T47D (cell line): Measurements from ENCODE around the gene MZF1.
"Not testable (repeated sequence)": the region's sequence is repeated elsewhere in the genome, so short reads cannot be mapped to it uniquely, and the experiment has no call there.

Experiments
- DNase-seq, 2 experiments: peaks; one replicate each; pipeline versions ENCODE4 v3.0.0 to v3.0.0-alpha.2; 2011 to 2012; ENCODE audit warnings: low read depth in 1 of 2, low spot score in 1 of 2
- JUND ChIP-seq: IDR thresholded peaks from 2 replicates; pipeline ENCODE4 v1.6.1; 2012; ENCODE audit warnings: low read depth
- in situ Hi-C: cut with HindIII; loops from 2 replicates; pipeline ENCODE4 v1.10.0; 2016; ENCODE audit warnings: low sequenced_read_pairs, low pct_unique_long_range_greater_than_20kb

The MZF1 gene

GRCh38 chr19:58549664-58550361 lies 23.3 kb downstream of the MZF1 start:
- no peak for DNase-seq
- TF ChIP-seq JUND = no peak
- in situ Hi-C loops = no loop called here

- TF ChIP-seq JUND = no peak
- no peak for DNase-seq
- in situ Hi-C loops = no loop called here
These were observed 24.1 kb downstream of the MZF1 start for GRCh38 chr19:58548859-58549663.

DNA sequence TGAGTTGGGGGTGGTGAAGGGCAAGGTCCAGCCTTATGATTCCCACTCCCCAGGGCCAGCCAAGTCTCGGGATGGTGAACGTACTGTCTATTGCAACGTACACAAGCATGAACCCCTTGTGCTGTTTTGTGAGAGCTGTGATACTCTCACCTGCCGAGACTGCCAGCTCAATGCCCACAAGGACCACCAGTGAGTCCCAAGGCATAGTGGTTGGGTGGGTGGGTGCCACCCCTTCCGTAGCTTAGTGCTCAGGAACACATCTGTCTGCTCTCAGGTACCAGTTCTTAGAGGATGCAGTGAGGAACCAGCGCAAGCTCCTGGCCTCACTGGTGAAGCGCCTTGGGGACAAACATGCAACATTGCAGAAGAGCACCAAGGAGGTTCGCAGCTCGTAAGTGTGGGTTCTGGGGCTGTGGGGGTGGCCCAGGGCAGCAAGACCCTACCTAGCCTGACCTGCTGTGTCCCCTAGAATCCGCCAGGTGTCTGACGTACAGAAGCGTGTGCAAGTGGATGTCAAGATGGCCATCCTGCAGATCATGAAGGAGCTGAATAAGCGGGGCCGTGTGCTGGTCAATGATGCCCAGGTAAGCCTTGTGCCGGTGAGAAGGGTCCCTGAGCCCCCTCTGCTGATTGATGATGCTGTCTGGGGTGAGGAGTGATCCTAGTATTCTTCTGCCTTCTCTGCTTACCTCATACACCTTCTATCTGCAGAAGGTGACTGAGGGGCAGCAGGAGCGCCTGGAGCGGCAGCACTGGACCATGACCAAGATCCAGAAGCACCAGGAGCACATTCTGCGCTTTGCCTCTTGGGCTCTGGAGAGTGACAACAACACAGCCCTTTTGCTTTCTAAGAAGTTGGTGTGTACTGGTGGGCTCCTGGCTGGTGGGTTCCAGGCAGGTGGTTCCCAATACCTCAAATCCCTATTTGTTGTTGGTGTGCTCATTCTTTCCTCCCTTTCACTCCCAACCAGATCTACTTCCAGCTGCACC lies 25.5 kb downstream of the MZF1 start:
- in situ Hi-C loops = no loop called here
- no peak for DNase-seq
- TF ChIP-seq JUND = no peak

- no peak for TF ChIP-seq JUND
- no peak for DNase-seq
- in situ Hi-C loops = no loop called here
These were observed 27.1 kb downstream of the MZF1 start for GRCh38 chr19:58546019-58546530.

DNA sequence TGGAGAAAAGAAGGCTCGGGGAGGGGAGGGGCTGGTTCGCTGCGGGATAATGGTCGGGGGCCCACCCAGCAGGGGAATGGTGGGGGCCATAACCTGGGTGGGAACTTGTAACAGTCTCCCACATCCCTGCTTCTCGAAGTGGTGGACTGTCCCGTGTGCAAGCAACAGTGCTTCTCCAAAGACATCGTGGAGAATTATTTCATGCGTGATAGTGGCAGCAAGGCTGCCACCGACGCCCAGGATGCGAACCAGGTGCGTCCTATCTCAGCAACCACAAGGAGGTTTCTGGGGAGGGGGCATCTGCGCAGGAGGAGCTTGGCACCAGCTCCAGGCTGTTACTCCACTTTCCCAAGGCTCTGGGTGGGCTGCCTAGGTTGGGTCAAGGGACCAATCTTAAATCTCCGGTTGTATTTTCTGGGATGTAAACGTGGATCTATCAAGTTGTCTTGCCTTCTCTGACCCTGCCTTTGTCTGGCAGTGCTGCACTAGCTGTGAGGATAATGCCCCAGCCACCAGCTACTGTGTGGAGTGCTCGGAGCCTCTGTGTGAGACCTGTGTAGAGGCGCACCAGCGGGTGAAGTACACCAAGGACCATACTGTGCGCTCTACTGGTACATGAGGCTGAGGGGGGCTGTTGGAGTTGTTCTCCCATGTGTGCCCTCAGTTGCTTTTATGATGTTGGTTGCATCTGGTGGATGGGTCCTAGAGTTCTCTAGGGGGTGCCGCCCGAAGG lies 27.7 kb downstream of the MZF1 start:
- in situ Hi-C loops = no loop called here
- DNase-seq = no peak
- no peak for TF ChIP-seq JUND

DNA sequence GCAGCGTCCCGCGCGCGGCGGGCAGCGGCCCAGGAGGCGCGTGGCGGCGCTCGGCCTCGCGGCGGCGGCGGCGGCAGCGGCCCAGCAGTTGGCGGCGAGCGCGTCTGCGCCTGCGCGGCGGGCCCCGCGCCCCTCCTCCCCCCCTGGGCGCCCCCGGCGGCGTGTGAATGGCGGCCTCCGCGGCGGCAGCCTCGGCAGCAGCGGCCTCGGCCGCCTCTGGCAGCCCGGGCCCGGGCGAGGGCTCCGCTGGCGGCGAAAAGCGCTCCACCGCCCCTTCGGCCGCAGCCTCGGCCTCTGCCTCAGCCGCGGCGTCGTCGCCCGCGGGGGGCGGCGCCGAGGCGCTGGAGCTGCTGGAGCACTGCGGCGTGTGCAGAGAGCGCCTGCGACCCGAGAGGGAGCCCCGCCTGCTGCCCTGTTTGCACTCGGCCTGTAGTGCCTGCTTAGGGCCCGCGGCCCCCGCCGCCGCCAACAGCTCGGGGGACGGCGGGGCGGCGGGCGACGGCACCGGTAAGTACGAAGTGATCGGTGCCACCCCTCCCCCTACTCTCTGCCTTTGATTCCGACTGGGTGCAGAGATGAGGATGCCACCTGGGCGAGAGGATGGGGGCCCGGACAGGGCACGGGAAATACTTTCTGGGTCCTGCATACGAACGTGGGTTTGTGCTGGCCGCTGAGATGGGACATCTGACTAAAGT lies 28.4 kb downstream of the MZF1 start:
- in situ Hi-C loops = no loop called here
- no peak for TF ChIP-seq JUND
- peak in 1 of 2 experiments; percentile 65 for DNase-seq

GRCh38 chr19:58543826-58544590 lies 29.1 kb downstream of the MZF1 start, which contains the start of gene TRIM28:
Gene TRIM28 (plus strand): TSS chr19:58544064. CDS start chr19:58544758, 694 bp downstream.
- in situ Hi-C loops = no loop called here
- DNase-seq = peak; percentile 96 to 98
- TF ChIP-seq JUND = no peak

DNA sequence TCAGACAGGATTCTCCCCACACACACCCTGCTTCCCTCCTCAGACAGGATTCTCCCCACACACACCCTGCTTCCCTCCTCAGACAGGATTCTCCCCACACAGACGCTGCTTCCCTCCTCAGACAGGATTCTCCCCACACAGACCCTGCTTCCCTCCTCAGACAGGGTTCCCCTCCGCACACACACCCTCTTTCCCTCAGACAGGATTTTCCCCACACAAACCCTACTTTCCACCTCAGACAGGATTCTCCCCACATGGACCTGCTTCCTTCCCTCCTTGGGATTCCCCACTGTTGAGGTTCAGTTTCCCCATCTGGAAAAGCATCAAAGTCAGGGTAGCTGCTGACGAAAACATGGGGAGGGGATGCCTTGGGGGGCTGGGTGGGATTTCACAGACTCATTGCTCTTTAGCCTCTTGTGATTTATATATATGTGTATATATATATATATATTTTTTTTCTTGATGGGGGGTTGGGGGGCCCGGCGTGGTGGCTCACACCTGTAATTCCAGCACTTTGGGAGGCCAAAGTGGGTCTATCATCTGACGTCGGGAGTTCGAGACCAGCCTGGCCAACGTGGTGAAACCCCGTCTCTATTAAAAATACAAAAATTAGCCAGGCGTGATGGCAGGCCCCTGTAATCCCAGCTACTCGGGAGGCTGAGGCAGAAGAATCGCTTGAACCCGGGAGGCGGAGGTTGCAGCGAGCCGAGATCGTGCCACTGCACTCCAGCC lies 30.3 kb downstream of the MZF1 start:
- in situ Hi-C loops, DNase-seq: not testable (repeated sequence)

- DNase-seq, in situ Hi-C loops: not testable (repeated sequence)
These were observed 34.0 kb downstream of the MZF1 start for GRCh38 chr19:58539169-58539559.
